ENCODE results near the gene KIRREL1. TPM values are rescaled to one million over a fixed set of nuclear protein-coding genes. Genes with fewer than 3 reads are reported as not detected.
A peak's percentile ranks its signal among the peaks of the same experiment; 100 is the strongest.

Gene KIRREL1
- total RNA-seq, 1 experiment from 2014 or later = 145 TPM

DNA sequence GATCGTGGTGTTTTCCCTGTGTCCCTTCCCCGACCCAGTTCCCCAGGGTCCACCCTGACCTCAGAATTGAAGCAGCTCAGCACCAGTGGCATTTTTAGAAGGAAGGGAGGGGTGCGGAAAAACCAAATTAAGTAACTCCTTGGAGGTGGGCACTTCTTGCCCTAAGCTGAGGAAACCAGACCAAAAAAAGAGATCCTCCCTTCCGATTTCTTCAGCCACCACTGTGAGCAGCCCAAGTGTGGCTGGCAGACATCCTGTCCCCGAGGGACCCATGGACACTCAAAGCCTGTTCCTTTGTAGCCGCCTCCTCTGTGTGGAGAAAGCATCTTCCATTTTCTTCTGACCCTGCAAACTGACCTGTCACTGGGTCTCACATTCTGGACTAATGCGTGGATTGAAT is 31.3 kb downstream of the KIRREL1 start:
- peaks cover 4% of the 10 kb centered on the region for H3K36me3 ChIP-seq (ENCODE audit: control insufficient read depth, insufficient read depth, low read length)
- in situ Hi-C loops (cut with HindIII; ENCODE audit: low pct_unique_long_range_greater_than_20kb, low sequenced_read_pairs) (no loop called here), intact Hi-C loops (cut with micrococcal nuclease; ENCODE audit: unreplicated experiment) (no loop called here)
- H3K27ac ChIP-seq (ENCODE audit: low read length) = peak overlapping the region; percentile 85
- DNase-seq (ENCODE audit: low read depth, low spot score) (no peak), ATAC-seq (no peak)
- ChIA-PET CTCF (no interaction called here), POLR2A (interaction anchor here (0.6 kb wide), 1 partner anchor 11 kb away, joined by 3 read pairs; no protein-coding TSS in a partner anchor)
- peaks cover 94% of the 10 kb centered on the region for H3K4me1 ChIP-seq (ENCODE audit: control insufficient read depth, insufficient read depth, low read length)
- H3K4me3 ChIP-seq (ENCODE audit: low read depth in 2 of 2, low read length in 2 of 2) = no peak overlapping the region
- no peak for TF ChIP-seq POLR2AphosphoS5 (IDR thresholded peaks at IDR 0.05; ENCODE audit: low read depth, low read length)
- TF ChIP-seq, protein P1, sequence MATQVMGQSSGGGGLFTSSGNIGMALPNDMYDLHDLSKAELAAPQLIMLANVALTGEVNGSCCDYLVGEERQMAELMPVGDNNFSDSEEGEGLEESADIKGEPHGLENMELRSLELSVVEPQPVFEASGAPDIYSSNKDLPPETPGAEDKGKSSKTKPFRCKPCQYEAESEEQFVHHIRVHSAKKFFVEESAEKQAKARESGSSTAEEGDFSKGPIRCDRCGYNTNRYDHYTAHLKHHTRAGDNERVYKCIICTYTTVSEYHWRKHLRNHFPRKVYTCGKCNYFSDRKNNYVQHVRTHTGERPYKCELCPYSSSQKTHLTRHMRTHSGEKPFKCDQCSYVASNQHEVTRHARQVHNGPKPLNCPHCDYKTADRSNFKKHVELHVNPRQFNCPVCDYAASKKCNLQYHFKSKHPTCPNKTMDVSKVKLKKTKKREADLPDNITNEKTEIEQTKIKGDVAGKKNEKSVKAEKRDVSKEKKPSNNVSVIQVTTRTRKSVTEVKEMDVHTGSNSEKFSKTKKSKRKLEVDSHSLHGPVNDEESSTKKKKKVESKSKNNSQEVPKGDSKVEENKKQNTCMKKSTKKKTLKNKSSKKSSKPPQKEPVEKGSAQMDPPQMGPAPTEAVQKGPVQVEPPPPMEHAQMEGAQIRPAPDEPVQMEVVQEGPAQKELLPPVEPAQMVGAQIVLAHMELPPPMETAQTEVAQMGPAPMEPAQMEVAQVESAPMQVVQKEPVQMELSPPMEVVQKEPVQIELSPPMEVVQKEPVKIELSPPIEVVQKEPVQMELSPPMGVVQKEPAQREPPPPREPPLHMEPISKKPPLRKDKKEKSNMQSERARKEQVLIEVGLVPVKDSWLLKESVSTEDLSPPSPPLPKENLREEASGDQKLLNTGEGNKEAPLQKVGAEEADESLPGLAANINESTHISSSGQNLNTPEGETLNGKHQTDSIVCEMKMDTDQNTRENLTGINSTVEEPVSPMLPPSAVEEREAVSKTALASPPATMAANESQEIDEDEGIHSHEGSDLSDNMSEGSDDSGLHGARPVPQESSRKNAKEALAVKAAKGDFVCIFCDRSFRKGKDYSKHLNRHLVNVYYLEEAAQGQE (IDR thresholded peaks at IDR 0.05; ENCODE audit: insufficient read depth in 1 of 2, low read depth in 2 of 2, low read length in 1 of 2) = no peak
- TF ChIP-seq, protein P2, sequence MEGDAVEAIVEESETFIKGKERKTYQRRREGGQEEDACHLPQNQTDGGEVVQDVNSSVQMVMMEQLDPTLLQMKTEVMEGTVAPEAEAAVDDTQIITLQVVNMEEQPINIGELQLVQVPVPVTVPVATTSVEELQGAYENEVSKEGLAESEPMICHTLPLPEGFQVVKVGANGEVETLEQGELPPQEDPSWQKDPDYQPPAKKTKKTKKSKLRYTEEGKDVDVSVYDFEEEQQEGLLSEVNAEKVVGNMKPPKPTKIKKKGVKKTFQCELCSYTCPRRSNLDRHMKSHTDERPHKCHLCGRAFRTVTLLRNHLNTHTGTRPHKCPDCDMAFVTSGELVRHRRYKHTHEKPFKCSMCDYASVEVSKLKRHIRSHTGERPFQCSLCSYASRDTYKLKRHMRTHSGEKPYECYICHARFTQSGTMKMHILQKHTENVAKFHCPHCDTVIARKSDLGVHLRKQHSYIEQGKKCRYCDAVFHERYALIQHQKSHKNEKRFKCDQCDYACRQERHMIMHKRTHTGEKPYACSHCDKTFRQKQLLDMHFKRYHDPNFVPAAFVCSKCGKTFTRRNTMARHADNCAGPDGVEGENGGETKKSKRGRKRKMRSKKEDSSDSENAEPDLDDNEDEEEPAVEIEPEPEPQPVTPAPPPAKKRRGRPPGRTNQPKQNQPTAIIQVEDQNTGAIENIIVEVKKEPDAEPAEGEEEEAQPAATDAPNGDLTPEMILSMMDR (IDR thresholded peaks at IDR 0.05) = no peak
- TF ChIP-seq SIN3A (IDR thresholded peaks at IDR 0.05; ENCODE audit: borderline replicate concordance, insufficient read depth, low read depth, low read length) = no peak
- TF ChIP-seq TCF7L2 (IDR thresholded peaks at IDR 0.05; ENCODE audit: low read depth, low read length) = no peak
- no TSS peak for BruUV-seq (replicated peaks)
- no peaks in the 10 kb centered on the region for H3K9me3 ChIP-seq (ENCODE audit: control insufficient read depth, insufficient read depth, low read depth, low read length)
- no peaks in the 10 kb centered on the region for H3K27me3 ChIP-seq (ENCODE audit: control insufficient read depth, insufficient read depth, low read length)

DNA sequence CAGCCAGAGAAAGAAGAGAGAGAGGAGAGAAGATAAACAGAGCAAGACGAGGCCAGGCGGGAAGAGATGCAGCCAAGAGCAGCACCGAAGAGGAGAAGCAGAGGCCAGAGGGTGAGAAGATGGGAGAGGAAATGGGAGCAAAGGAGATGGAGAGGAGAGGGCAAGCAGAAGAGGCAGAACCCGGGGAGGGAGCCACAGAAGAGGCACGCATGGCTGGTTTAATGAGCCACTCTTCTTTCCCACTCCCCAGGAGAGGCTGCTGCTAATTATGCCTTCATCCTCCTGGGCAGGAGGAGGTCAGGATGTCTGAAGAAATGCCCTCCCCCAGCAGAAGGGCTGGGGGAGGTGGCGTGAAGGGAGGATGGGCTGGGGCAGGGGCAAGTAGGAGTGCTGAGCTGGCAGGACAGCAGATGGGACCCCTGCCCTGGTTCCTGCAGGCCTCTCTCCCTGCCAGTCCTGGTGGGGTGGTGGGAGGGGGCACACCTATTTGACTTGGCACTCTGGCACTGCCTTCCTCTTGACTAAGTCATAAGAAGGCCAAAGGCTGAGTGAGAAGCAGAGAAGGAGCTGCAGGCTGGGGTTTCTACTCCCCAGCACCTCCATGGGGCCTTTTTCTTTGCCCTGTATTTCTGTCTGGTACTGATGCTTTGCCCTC is 32.3 kb downstream of the KIRREL1 start:
- intact Hi-C loops (cut with micrococcal nuclease; ENCODE audit: unreplicated experiment) (no loop called here), in situ Hi-C loops (cut with HindIII; ENCODE audit: low pct_unique_long_range_greater_than_20kb, low sequenced_read_pairs) (no loop called here)
- Histone ChIP-seq H3K27ac (ENCODE audit: low read length) (peak overlapping the region; percentile 85), H3K4me1 (ENCODE audit: control insufficient read depth, insufficient read depth, low read length) (peaks cover 94% of the 10 kb centered on the region), H3K36me3 (ENCODE audit: control insufficient read depth, insufficient read depth, low read length) (peaks cover 4% of the 10 kb centered on the region), H3K9me3 (ENCODE audit: control insufficient read depth, insufficient read depth, low read depth, low read length) (no peaks in the 10 kb centered on the region), H3K4me3 (ENCODE audit: low read depth in 2 of 2, low read length in 2 of 2) (no peak overlapping the region), H3K27me3 (ENCODE audit: control insufficient read depth, insufficient read depth, low read length) (no peaks in the 10 kb centered on the region)
- no peak for TF ChIP-seq SIN3A (IDR thresholded peaks at IDR 0.05; ENCODE audit: borderline replicate concordance, insufficient read depth, low read depth, low read length)
- no peak for TF ChIP-seq POLR2AphosphoS5 (IDR thresholded peaks at IDR 0.05; ENCODE audit: low read depth, low read length)
- TF ChIP-seq, protein P2 (IDR thresholded peaks at IDR 0.05) = no peak
- TF ChIP-seq, protein P1 (IDR thresholded peaks at IDR 0.05; ENCODE audit: insufficient read depth in 1 of 2, low read depth in 2 of 2, low read length in 1 of 2) = no peak
- no peak for TF ChIP-seq TCF7L2 (IDR thresholded peaks at IDR 0.05; ENCODE audit: low read depth, low read length)
- BruUV-seq (replicated peaks) = no TSS peak
- POLR2A ChIA-PET = interaction anchor here (0.5 kb wide), 1 partner anchor 1233 kb away, joined by 4 read pairs; no protein-coding TSS in a partner anchor
- ATAC-seq = peak; percentile 22
- CTCF ChIA-PET = interaction anchor here (0.8 kb wide), 1 partner anchor 33 kb away, joined by 4 read pairs; no protein-coding TSS in a partner anchor
- no peak for DNase-seq (ENCODE audit: low read depth, low spot score)

Data from Panc1 (cell line).